Trophoblast cell (in vitro differentiated cells and primary cell): ENCODE data around the gene SLCO4C1.
A peak's percentile ranks its signal among the peaks of the same experiment; 100 is the strongest.

Experiments used
- DNase-seq, 2 donors: peaks; one replicate each; pipeline ENCODE4 v3.0.0-alpha.2; 2016
- H2AFZ ChIP-seq: 2 replicates; pipeline ENCODE4 v1.6.1; 2013; ENCODE audit warnings: low read length, moderate library complexity, mild to moderate bottlenecking; ENCODE audit not compliant: insufficient read depth, poor library complexity
- H2AK5ac ChIP-seq: 2 replicates; pipeline ENCODE4 v1.6.1; 2013; ENCODE audit warnings: mild to moderate bottlenecking, low read length
- H2BK120ac ChIP-seq: 2 replicates; pipeline ENCODE4 v1.6.1; 2013; ENCODE audit warnings: low read length, mild to moderate bottlenecking, moderate library complexity; ENCODE audit not compliant: insufficient read depth, poor library complexity
- H2BK12ac ChIP-seq: 2 replicates; pipeline ENCODE4 v1.6.1; 2013; ENCODE audit warnings: mild to moderate bottlenecking, low read length, moderate library complexity
- H2BK5ac ChIP-seq: 2 replicates; pipeline ENCODE4 v1.6.1; 2013; ENCODE audit warnings: low read length, low read depth, moderate library complexity, mild to moderate bottlenecking; ENCODE audit not compliant: poor library complexity
- H3K14ac ChIP-seq: 2 replicates; pipeline ENCODE4 v1.6.1; 2013; ENCODE audit warnings: mild to moderate bottlenecking, low read length
- H3K18ac ChIP-seq: 2 replicates; pipeline ENCODE4 v1.6.1; 2013; ENCODE audit warnings: mild to moderate bottlenecking, low read length
- H3K23ac ChIP-seq: 2 replicates; pipeline ENCODE4 v1.6.1; 2013; ENCODE audit warnings: low read length
- H3K27ac ChIP-seq: 2 replicates; pipeline ENCODE4 v1.5.1; 2013; ENCODE audit warnings: low read depth, mild to moderate bottlenecking, inconsistent platforms, low read length, moderate library complexity
- H3K27me3 ChIP-seq: 2 replicates; pipeline ENCODE4 v1.6.1; 2013; ENCODE audit warnings: inconsistent platforms, mild to moderate bottlenecking, low read length, moderate library complexity; ENCODE audit not compliant: insufficient read depth
- H3K36me3 ChIP-seq, 2 experiments: 1 replicate in 1 of 2; 2 replicates in 1 of 2; pipeline ENCODE4 v1.6.1; 2013; ENCODE audit warnings: low read length in 2 of 2, mild to moderate bottlenecking in 2 of 2, moderate library complexity in 1 of 2; ENCODE audit not compliant: insufficient read depth in 2 of 2, control insufficient read depth in 1 of 2
- H3K4ac ChIP-seq: 2 replicates; pipeline ENCODE4 v1.6.1; 2013; ENCODE audit warnings: low read depth, mild to moderate bottlenecking, low read length, moderate library complexity
- H3K4me1 ChIP-seq, 2 experiments: 1 replicate in 1 of 2; 2 replicates in 1 of 2; pipeline ENCODE4 v1.6.1; 2013; ENCODE audit warnings: low read length in 2 of 2, mild to moderate bottlenecking in 2 of 2, moderate library complexity in 1 of 2; ENCODE audit not compliant: insufficient read depth in 2 of 2, control insufficient read depth in 1 of 2
- H3K4me2 ChIP-seq: 2 replicates; pipeline ENCODE4 v1.6.1; 2013; ENCODE audit warnings: inconsistent platforms, mild to moderate bottlenecking, low read length, moderate library complexity
- H3K4me3 ChIP-seq: 2 replicates; pipeline ENCODE4 v1.5.1; 2013; ENCODE audit warnings: mild to moderate bottlenecking, low read depth, low read length, inconsistent platforms
- H3K79me1 ChIP-seq: one replicate; pipeline ENCODE4 v1.6.1; 2013; ENCODE audit warnings: low read length
- H3K79me2 ChIP-seq: 2 replicates; pipeline ENCODE4 v1.6.1; 2013; ENCODE audit warnings: low read length, mild to moderate bottlenecking; ENCODE audit not compliant: control insufficient read depth, insufficient read depth, poor library complexity
- H3K9ac ChIP-seq: 2 replicates; pipeline ENCODE4 v1.6.1; 2013; ENCODE audit warnings: mild to moderate bottlenecking, low read length
- H3K9me3 ChIP-seq: 2 replicates; pipeline ENCODE4 v1.6.1; 2013; ENCODE audit warnings: low read depth, mild to moderate bottlenecking, control low read depth, inconsistent platforms, low read length; ENCODE audit not compliant: insufficient read depth
- H4K12ac ChIP-seq: 2 replicates; pipeline ENCODE4 v1.6.1; 2013; ENCODE audit warnings: low read depth, mild to moderate bottlenecking, low read length, moderate library complexity
- H4K8ac ChIP-seq: 2 replicates; pipeline ENCODE4 v1.6.1; 2013; ENCODE audit warnings: low read depth, mild to moderate bottlenecking, low read length, moderate library complexity
- H4K91ac ChIP-seq: one replicate; pipeline ENCODE4 v1.6.1; 2013; ENCODE audit warnings: low read depth, mild to moderate bottlenecking, low read length, moderate library complexity
- WGBS: extraction: QIAGEN DNeasy Blood & Tissue Kit; methylation state at CpG from one replicate; pipeline ENCODE4 v1.1.7; 2013; ENCODE audit warnings: missing lambda C conversion rate; ENCODE audit not compliant: insufficient read length, insufficient coverage; ENCODE audit errors: extremely low coverage; 5-methylcytosine and 5-hydroxymethylcytosine counted together

Gene SLCO4C1

GRCh38 chr5:102241809-102242421 is 54.2 kb downstream of the SLCO4C1 start:
- Histone ChIP-seq H2BK12ac (no peak overlapping the region), H2BK120ac (no peak overlapping the region), H3K4me1 (no peaks in the 10 kb centered on the region), H3K4ac (no peak overlapping the region), H3K4me2 (no peak overlapping the region), H2AK5ac (no peak overlapping the region), H3K9ac (no peak overlapping the region), H2AFZ (no peak overlapping the region), H3K27me3 (no peaks in the 10 kb centered on the region), H3K14ac (no peak overlapping the region), H3K4me3 (no peak overlapping the region), H4K12ac (no peak overlapping the region), H3K18ac (no peak overlapping the region), H3K27ac (no peak overlapping the region), H3K23ac (no peak overlapping the region), H4K91ac (no peak overlapping the region), H3K36me3 (no peaks in the 10 kb centered on the region), H2BK5ac (no peak overlapping the region), H4K8ac (no peak overlapping the region), H3K79me2 (no peaks in the 10 kb centered on the region), H3K9me3 (no peaks in the 10 kb centered on the region), H3K79me1 (no peaks in the 10 kb centered on the region)
- no CpG with 5 or more reads among the region's 1 CpG for WGBS
- DNase-seq: no peak

DNA sequence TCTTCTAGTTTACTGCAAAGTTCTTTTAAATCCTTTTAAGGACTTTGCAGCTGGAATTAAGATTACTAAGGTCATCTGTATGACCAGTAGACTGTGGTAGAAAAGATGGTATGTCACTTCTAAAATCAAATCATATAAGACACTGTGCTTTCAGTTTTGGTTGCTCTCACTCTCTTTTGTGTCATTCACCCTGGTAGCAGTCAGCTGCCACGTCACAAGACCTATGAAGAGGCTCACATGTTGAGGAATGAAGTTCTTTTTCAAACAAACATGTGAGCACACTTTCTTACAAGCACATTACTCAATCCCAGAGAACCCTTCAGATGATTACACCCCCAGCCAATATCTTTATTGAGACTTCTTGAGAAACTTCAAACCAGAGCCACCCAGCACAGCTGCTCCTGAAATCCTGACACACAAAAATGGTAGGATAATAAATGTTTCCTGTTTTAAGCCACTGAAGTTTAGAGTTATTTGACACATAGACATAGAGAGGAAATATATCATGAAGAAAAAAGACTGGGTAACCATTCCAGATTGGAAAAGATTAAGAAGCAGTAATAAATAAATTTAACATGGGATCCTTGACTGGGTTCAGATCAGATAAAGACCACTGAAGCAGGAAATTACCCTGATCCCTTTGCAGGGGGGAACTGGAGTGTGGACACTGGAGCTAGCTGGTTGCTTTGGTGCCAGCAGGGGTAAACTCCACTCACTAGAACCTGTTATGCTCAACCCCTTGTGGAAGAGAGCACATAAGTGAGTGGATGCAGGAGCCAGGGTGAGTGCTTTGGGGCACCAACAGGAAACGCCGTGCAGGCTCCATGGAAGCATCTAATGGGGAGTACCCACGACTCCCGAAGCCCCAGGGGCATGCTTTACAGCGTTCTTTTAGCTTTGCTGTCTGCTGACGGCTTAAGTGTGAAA is 64.1 kb downstream of the SLCO4C1 start:
- no CpG with 5 or more reads among the region's 7 CpGs for WGBS
- H2AK5ac ChIP-seq: no peak overlapping the region
- no peak overlapping the region for H2BK120ac ChIP-seq
- no peak overlapping the region for H3K23ac ChIP-seq
- H3K4me1 ChIP-seq: no peaks in the 10 kb centered on the region
- H4K91ac ChIP-seq: no peak overlapping the region
- no peak overlapping the region for H3K18ac ChIP-seq
- no peaks in the 10 kb centered on the region for H3K79me1 ChIP-seq
- H3K14ac ChIP-seq: no peak overlapping the region
- no peaks in the 10 kb centered on the region for H3K79me2 ChIP-seq
- H3K9me3 ChIP-seq: no peaks in the 10 kb centered on the region
- no peaks in the 10 kb centered on the region for H3K27me3 ChIP-seq
- H2BK12ac ChIP-seq: no peak overlapping the region
- H3K4me2 ChIP-seq: no peak overlapping the region
- H3K4ac ChIP-seq: no peak overlapping the region
- no peaks in the 10 kb centered on the region for H3K36me3 ChIP-seq
- H3K4me3 ChIP-seq: no peak overlapping the region
- H2AFZ ChIP-seq: no peak overlapping the region
- no peak overlapping the region for H3K27ac ChIP-seq
- H4K12ac ChIP-seq: no peak overlapping the region
- no peak overlapping the region for H2BK5ac ChIP-seq
- no peak for DNase-seq
- no peak overlapping the region for H4K8ac ChIP-seq
- no peak overlapping the region for H3K9ac ChIP-seq

DNA sequence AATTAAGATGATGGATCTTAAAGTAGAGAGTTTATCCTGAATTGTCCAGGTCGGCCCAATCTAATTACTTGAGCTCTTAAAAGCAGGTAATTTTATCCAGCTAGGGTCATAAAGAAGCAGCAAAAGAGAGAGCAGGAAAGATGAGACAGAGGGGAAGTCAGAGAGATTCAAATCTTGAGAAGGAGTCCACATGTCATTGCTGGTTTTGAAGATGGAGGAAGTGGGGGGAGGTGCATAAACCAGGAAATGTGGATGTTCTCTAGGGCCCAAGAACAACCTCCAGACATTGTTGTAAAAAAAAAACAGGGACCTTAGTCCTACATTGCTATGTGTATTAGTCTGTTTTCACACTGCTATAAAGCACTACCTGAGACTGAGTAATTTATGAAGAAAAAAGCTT is 66.4 kb downstream of the SLCO4C1 start:
- no CpG with 5 or more reads among the region's 1 CpG for WGBS
- Histone ChIP-seq H3K79me2 (no peaks in the 10 kb centered on the region), H4K8ac (no peak overlapping the region), H3K27ac (no peak overlapping the region), H2BK5ac (no peak overlapping the region), H3K4ac (no peak overlapping the region), H4K12ac (no peak overlapping the region), H2BK12ac (no peak overlapping the region), H3K36me3 (no peaks in the 10 kb centered on the region), H3K14ac (no peak overlapping the region), H3K23ac (no peak overlapping the region), H2BK120ac (no peak overlapping the region), H3K9ac (no peak overlapping the region), H3K4me1 (peaks cover 0 to 2% of the 10 kb centered on the region in 2 experiments), H4K91ac (no peak overlapping the region), H3K27me3 (no peaks in the 10 kb centered on the region), H2AFZ (no peak overlapping the region), H3K9me3 (no peaks in the 10 kb centered on the region), H3K4me3 (no peak overlapping the region), H3K18ac (no peak overlapping the region), H3K79me1 (no peaks in the 10 kb centered on the region), H2AK5ac (no peak overlapping the region), H3K4me2 (no peak overlapping the region)
- DNase-seq: no peak

DNA sequence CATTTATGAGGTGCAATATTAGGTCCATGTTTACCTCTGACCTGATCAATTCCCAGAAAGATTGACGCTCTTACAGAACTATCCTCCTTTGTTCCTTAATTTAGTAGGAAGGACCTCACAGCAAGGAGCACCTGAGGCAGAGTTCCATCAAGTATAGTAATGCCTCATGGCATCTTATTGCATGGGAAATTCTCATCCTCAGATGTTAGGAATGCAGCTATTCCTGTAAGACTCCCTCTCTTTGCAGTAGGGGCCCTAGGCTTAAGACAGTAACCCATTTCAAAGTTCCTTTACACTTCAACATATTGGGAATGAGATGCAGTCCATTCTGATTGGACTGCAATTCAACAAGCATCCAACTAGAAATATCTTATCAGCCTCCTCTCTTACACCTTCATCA is 69.8 kb downstream of the SLCO4C1 start:
- Histone ChIP-seq H2BK12ac (no peak overlapping the region), H3K79me1 (no peaks in the 10 kb centered on the region), H2AFZ (no peak overlapping the region), H3K27me3 (no peaks in the 10 kb centered on the region), H2AK5ac (no peak overlapping the region), H3K36me3 (no peaks in the 10 kb centered on the region), H3K4me1 (peaks cover 0 to 2% of the 10 kb centered on the region in 2 experiments), H3K18ac (no peak overlapping the region), H2BK5ac (no peak overlapping the region), H4K8ac (peak overlapping the region; percentile 54), H4K12ac (no peak overlapping the region), H3K4ac (no peak overlapping the region), H3K4me2 (no peak overlapping the region), H3K14ac (no peak overlapping the region), H3K79me2 (no peaks in the 10 kb centered on the region), H3K9me3 (no peaks in the 10 kb centered on the region), H3K23ac (no peak overlapping the region), H4K91ac (peak overlapping the region; percentile 47), H3K27ac (no peak overlapping the region), H3K4me3 (no peak overlapping the region), H2BK120ac (no peak overlapping the region), H3K9ac (no peak overlapping the region)
- no CpG with 5 or more reads among the region's 1 CpG for WGBS
- peak; percentile 79 to 95 for DNase-seq
